Testis (tissue), 3 donors: Measurements from ENCODE around the gene FASTKD3. TPM values are rescaled to one million over a fixed set of nuclear protein-coding genes. Genes with fewer than 3 reads are reported as not detected.

Experiments
- DNase-seq: peaks from one replicate; pipeline ENCODE4 v3.0.0-alpha.2; 2019
- H3K27ac ChIP-seq, 2 donors: fragments of 200-600 bp; sonication (generic); one replicate each; pipeline ENCODE4 v1.5.1; 2019
- H3K27me3 ChIP-seq: fragments of 200-600 bp; sonication (generic); one replicate; pipeline ENCODE4 v1.5.1; 2019
- H3K36me3 ChIP-seq: fragments of 200-600 bp; sonication (generic); one replicate; pipeline ENCODE4 v1.5.1; 2017; ENCODE audit warnings: low read depth; ENCODE audit errors: missing control alignments
- H3K4me1 ChIP-seq: fragments of 200-600 bp; sonication (generic); one replicate; pipeline ENCODE4 v1.5.1; 2019
- H3K4me3 ChIP-seq, 2 donors: fragments of 200-600 bp; sonication (generic); one replicate each; pipeline ENCODE4 v1.5.1; 2017 to 2019
- H3K9me3 ChIP-seq: fragments of 200-600 bp; sonication (generic); one replicate; pipeline ENCODE4 v1.5.1; 2017
- POLR2A ChIP-seq: fragments of 450-650 bp; IDR thresholded peaks from one replicate; pipeline ENCODE4 v1.6.1; 2017; ENCODE audit warnings: antibody characterized with exemption, mild to moderate bottlenecking, moderate library complexity
- WGBS, 2 donors: methylation state at CpG; one replicate each; pipeline ENCODE4 v1.1.5; 2018; 5-methylcytosine and 5-hydroxymethylcytosine counted together
- intact Hi-C: fragments of 100-400 bp; cut with DNase I; formaldehyde crosslinking; loops from one replicate; pipeline ENCODE4 v1.15.1; 2023; ENCODE audit warnings: low total_unique reads
- polyA plus RNA-seq: library from polyadenylated mRNA; stranded (reverse); fragments of 350-450 nt; fragmentation: Illumina TruSeq; extraction: RNeasy Lipid Tissue Mini Kit (QIAGEN cat#74804); gene quantifications from one replicate; pipeline ENCODE4 v1.2.3, GENCODE V29; 2014; ENCODE audit warnings: low read depth, low replicate concordance; ENCODE audit not compliant: insufficient read depth
- total RNA-seq, 2 donors: library from RNA; depleted of rRNA; stranded (reverse); fragments of >200 nt; gene quantifications; one replicate each; pipeline ENCODE4 v1.2.3, GENCODE V29; 2016
- TF ChIP-seq, protein P1 (sequence below), 3 experiments: fragments of 450-650 bp in 2 of 3; fragments of 200-600 bp in 1 of 3; sonication (generic) in 1 of 3; IDR thresholded peaks; one replicate each; pipeline ENCODE4 v1.5.1; 2016 to 2019; ENCODE audit warnings: antibody characterized with exemption in 3 of 3, mild to moderate bottlenecking in 2 of 3, moderate library complexity in 1 of 3

The FASTKD3 gene
- total and polyA plus RNA-seq, 3 donors from 2014 or later: 8.0 to 11.7 (median 11.7) TPM

- Histone ChIP-seq H3K36me3 (no peaks in the 10 kb centered on the region), H3K27ac (no peak overlapping the region), H3K9me3 (no peaks in the 10 kb centered on the region), H3K4me3 (no peak overlapping the region), H3K4me1 (no peaks in the 10 kb centered on the region), H3K27me3 (no peaks in the 10 kb centered on the region)
- WGBS, 2 donors: 94 to 96% methylated on average over 3 of the region's 3 CpGs
- no peak for TF ChIP-seq POLR2A
- TF ChIP-seq, protein P1, sequence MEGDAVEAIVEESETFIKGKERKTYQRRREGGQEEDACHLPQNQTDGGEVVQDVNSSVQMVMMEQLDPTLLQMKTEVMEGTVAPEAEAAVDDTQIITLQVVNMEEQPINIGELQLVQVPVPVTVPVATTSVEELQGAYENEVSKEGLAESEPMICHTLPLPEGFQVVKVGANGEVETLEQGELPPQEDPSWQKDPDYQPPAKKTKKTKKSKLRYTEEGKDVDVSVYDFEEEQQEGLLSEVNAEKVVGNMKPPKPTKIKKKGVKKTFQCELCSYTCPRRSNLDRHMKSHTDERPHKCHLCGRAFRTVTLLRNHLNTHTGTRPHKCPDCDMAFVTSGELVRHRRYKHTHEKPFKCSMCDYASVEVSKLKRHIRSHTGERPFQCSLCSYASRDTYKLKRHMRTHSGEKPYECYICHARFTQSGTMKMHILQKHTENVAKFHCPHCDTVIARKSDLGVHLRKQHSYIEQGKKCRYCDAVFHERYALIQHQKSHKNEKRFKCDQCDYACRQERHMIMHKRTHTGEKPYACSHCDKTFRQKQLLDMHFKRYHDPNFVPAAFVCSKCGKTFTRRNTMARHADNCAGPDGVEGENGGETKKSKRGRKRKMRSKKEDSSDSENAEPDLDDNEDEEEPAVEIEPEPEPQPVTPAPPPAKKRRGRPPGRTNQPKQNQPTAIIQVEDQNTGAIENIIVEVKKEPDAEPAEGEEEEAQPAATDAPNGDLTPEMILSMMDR (IDR thresholded peaks at IDR 0.05): no peak
- intact Hi-C loops: no loop called here
- DNase-seq: no peak
Observed at GRCh38 chr5:7876867-7877266, 8.0 kb upstream of the FASTKD3 start.

GRCh38 chr5:7875151-7875550 is 6.3 kb upstream of the FASTKD3 start:
- intact Hi-C loops: no loop called here
- Histone ChIP-seq H3K4me3 (no peak overlapping the region), H3K36me3 (no peaks in the 10 kb centered on the region), H3K9me3 (no peaks in the 10 kb centered on the region), H3K27ac (no peak overlapping the region), H3K4me1 (peaks cover 2% of the 10 kb centered on the region), H3K27me3 (no peaks in the 10 kb centered on the region)
- no peak for DNase-seq
- TF ChIP-seq, protein P1 (IDR thresholded peaks at IDR 0.05): no peak
- no peak for TF ChIP-seq POLR2A
- WGBS, 2 donors: 92 to 96% methylated on average over 4 of the region's 4 CpGs

DNA sequence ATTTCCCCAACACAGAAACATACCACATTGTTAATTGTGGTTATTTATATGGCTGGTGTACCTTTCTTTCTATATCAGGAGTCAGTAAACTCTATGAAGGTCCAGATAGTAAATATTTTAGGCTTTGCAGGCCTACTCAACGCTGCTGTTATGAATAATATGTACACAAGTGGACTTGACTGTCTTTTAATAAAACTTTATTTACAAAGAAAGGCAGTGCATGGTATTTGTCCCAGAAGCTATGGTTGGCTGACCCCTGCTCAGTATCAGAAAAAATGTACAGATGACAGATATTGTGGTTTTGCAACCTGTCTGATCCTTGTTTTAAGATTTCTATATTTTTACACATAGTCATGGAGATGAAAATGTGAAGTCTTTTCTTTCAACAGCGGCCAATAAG is 5.8 kb upstream of the FASTKD3 start:
- Histone ChIP-seq H3K4me3 (no peak overlapping the region), H3K4me1 (peaks cover 7% of the 10 kb centered on the region), H3K27me3 (no peaks in the 10 kb centered on the region), H3K9me3 (no peaks in the 10 kb centered on the region), H3K27ac (no peak overlapping the region), H3K36me3 (no peaks in the 10 kb centered on the region)
- TF ChIP-seq, protein P1 (IDR thresholded peaks at IDR 0.05): no peak
- TF ChIP-seq POLR2A: no peak
- DNase-seq: no peak
- 94 to 96% methylated on average over 2 of the region's 2 CpGs for WGBS, 2 donors
- intact Hi-C loops: no loop called here

DNA sequence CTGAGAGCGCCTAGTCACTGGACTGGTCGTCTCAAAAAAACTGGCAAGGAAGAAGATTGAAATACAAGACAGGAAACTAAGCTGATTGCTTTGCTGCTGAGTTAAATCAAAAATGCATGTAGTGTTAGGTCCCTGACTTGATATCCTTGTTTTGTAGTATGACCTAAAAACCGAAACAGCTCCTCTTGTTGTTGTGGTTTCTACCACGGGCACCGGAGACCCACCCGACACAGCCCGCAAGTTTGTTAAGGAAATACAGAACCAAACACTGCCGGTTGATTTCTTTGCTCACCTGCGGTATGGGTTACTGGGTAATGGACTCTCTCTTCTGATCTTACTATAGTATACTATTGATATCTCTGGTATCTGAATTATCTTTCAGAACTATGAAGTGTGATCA is 4.4 kb upstream of the FASTKD3 start:
- Histone ChIP-seq H3K27me3 (no peaks in the 10 kb centered on the region), H3K9me3 (no peaks in the 10 kb centered on the region), H3K27ac (no peak overlapping the region), H3K36me3 (no peaks in the 10 kb centered on the region), H3K4me1 (peaks cover 8% of the 10 kb centered on the region), H3K4me3 (no peak overlapping the region)
- intact Hi-C loops: no loop called here
- WGBS, 2 donors: 90 to 93% methylated on average over 9 of the region's 9 CpGs
- TF ChIP-seq, protein P1 (IDR thresholded peaks at IDR 0.05): no peak
- TF ChIP-seq POLR2A: no peak
- no peak for DNase-seq

GRCh38 chr5:7872517-7873130 is 3.8 kb upstream of the FASTKD3 start:
- 83 to 86% methylated on average over 4 of the region's 4 CpGs for WGBS, 2 donors
- Histone ChIP-seq H3K4me1 (peaks cover 11% of the 10 kb centered on the region), H3K36me3 (no peaks in the 10 kb centered on the region), H3K9me3 (no peaks in the 10 kb centered on the region), H3K27ac (no peak overlapping the region), H3K4me3 (no peak overlapping the region), H3K27me3 (no peaks in the 10 kb centered on the region)
- no peak for TF ChIP-seq POLR2A
- TF ChIP-seq, protein P1 (IDR thresholded peaks at IDR 0.05): no peak
- intact Hi-C loops: no loop called here
- no peak for DNase-seq
